ENCODE measurements around the gene TLCD3A.
A peak's percentile ranks its signal among the peaks of the same experiment; 100 is the strongest.

TLCD3A gene

GRCh38 chr17:726271-726919, 6.0 kb upstream of the TLCD3A start:
- Histone ChIP-seq H3K4ac (ENCODE audit: low read depth, low read length) (no peak overlapping the region), H2BK5ac (ENCODE audit: low read length) (no peak overlapping the region), H3K4me1 (ENCODE audit: control insufficient read depth, low read depth, low read length) (peaks cover 4% of the 10 kb centered on the region), H3K18ac (ENCODE audit: low read length) (no peak overlapping the region), H3K27ac (ENCODE audit: low read depth, low read length) (no peak overlapping the region), H2BK15ac (replicated peaks; ENCODE audit: low read depth) (no peak overlapping the region), H3K23ac (ENCODE audit: low read length) (no peak overlapping the region), H3K4me2 (ENCODE audit: low read length) (no peak overlapping the region), H3K4me3 (ENCODE audit: low read length) (no peak overlapping the region), H3K56ac (ENCODE audit: low read length) (no peak overlapping the region), H3K36me3 (ENCODE audit: control insufficient read depth, insufficient read depth, low read length) (no peaks in the 10 kb centered on the region), H4K8ac (ENCODE audit: low read depth, low read length) (no peak overlapping the region), H3K79me2 (ENCODE audit: control insufficient read depth, insufficient read depth, low read length) (no peaks in the 10 kb centered on the region), H3K9ac (ENCODE audit: low read length) (no peak overlapping the region), H2BK120ac (ENCODE audit: low read depth, low read length) (no peak overlapping the region), H4K5ac (ENCODE audit: low read length) (no peak overlapping the region), H2AK5ac (ENCODE audit: low read length) (no peak overlapping the region), H3K79me1 (ENCODE audit: low read length) (no peaks in the 10 kb centered on the region), H3K27me3 (ENCODE audit: insufficient read depth, low read length, poor library complexity) (no peaks in the 10 kb centered on the region)
- peak; percentile 57 for DNase-seq
- no CpG with 5 or more reads among the region's 20 CpGs for WGBS (ENCODE audit: extremely low coverage, insufficient coverage, low lambda C conversion rate)

DNA sequence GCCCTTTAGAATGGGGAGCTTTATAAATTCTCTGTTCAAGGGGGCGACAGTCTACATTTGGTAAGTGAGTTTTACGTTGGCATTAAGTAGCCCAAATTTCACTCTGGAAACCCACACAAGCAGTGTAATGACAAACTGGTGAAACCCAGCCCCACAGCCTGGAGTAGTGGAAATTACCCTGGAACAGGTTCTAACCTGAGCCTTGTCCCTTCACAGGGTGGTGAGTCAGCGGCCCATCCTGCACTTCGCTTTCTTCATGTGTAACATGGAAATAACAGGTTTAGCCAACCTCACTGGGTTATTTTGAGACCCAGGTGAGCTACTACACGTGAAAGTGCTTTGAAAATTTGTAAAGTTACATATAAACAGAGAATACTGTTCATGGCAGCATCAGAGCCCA, 3.5 kb upstream of the TLCD3A start:
- Histone ChIP-seq H3K4ac (ENCODE audit: low read depth, low read length) (no peak overlapping the region), H2BK5ac (ENCODE audit: low read length) (no peak overlapping the region), H2AK5ac (ENCODE audit: low read length) (no peak overlapping the region), H3K79me1 (ENCODE audit: low read length) (peaks cover 2% of the 10 kb centered on the region), H3K56ac (ENCODE audit: low read length) (no peak overlapping the region), H2BK120ac (ENCODE audit: low read depth, low read length) (no peak overlapping the region), H4K8ac (ENCODE audit: low read depth, low read length) (no peak overlapping the region), H2BK15ac (replicated peaks; ENCODE audit: low read depth) (no peak overlapping the region), H3K18ac (ENCODE audit: low read length) (no peak overlapping the region), H4K5ac (ENCODE audit: low read length) (no peak overlapping the region), H3K79me2 (ENCODE audit: control insufficient read depth, insufficient read depth, low read length) (peaks cover 3% of the 10 kb centered on the region), H3K4me3 (ENCODE audit: low read length) (no peak overlapping the region), H3K27me3 (ENCODE audit: insufficient read depth, low read length, poor library complexity) (no peaks in the 10 kb centered on the region), H3K27ac (ENCODE audit: low read depth, low read length) (no peak overlapping the region), H3K4me2 (ENCODE audit: low read length) (no peak overlapping the region), H3K4me1 (ENCODE audit: control insufficient read depth, low read depth, low read length) (peaks cover 7% of the 10 kb centered on the region), H3K9ac (ENCODE audit: low read length) (no peak overlapping the region), H3K36me3 (ENCODE audit: control insufficient read depth, insufficient read depth, low read length) (no peaks in the 10 kb centered on the region), H3K23ac (ENCODE audit: low read length) (no peak overlapping the region)
- DNase-seq: no peak
- WGBS (ENCODE audit: extremely low coverage, insufficient coverage, low lambda C conversion rate): no CpG with 5 or more reads among the region's 5 CpGs

GRCh38 chr17:731644-732066, 741 bp upstream of the TLCD3A start:
- peak overlapping the region; percentile 59 for H3K56ac ChIP-seq (ENCODE audit: low read length)
- H3K4ac ChIP-seq (ENCODE audit: low read depth, low read length): peak overlapping the region; percentile 93
- H3K4me1 ChIP-seq (ENCODE audit: control insufficient read depth, low read depth, low read length): peaks cover 4% of the 10 kb centered on the region
- no peak overlapping the region for H4K8ac ChIP-seq (ENCODE audit: low read depth, low read length)
- no peak overlapping the region for H2BK120ac ChIP-seq (ENCODE audit: low read depth, low read length)
- H2BK15ac ChIP-seq (replicated peaks; ENCODE audit: low read depth): no peak overlapping the region
- no peak overlapping the region for H2AK5ac ChIP-seq (ENCODE audit: low read length)
- peak; percentile 58 for DNase-seq
- peaks cover 4% of the 10 kb centered on the region for H3K79me1 ChIP-seq (ENCODE audit: low read length)
- H3K23ac ChIP-seq (ENCODE audit: low read length): no peak overlapping the region
- no CpG with 5 or more reads among the region's 26 CpGs for WGBS (ENCODE audit: extremely low coverage, insufficient coverage, low lambda C conversion rate)
- H3K18ac ChIP-seq (ENCODE audit: low read length): peak overlapping the region; percentile 91
- no peak overlapping the region for H2BK5ac ChIP-seq (ENCODE audit: low read length)
- no peaks in the 10 kb centered on the region for H3K27me3 ChIP-seq (ENCODE audit: insufficient read depth, low read length, poor library complexity)
- H3K79me2 ChIP-seq (ENCODE audit: control insufficient read depth, insufficient read depth, low read length): peaks cover 3% of the 10 kb centered on the region
- H3K4me2 ChIP-seq (ENCODE audit: low read length): peak overlapping the region; percentile 6
- peak overlapping the region; percentile 44 for H3K27ac ChIP-seq (ENCODE audit: low read depth, low read length)
- H3K36me3 ChIP-seq (ENCODE audit: control insufficient read depth, insufficient read depth, low read length): no peaks in the 10 kb centered on the region
- H3K4me3 ChIP-seq (ENCODE audit: low read length): peak overlapping the region; percentile 16
- H3K9ac ChIP-seq (ENCODE audit: low read length): peak overlapping the region; percentile 36
- no peak overlapping the region for H4K5ac ChIP-seq (ENCODE audit: low read length)

- Histone ChIP-seq H3K27me3 (ENCODE audit: insufficient read depth, low read length, poor library complexity) (no peaks in the 10 kb centered on the region), H3K18ac (ENCODE audit: low read length) (peak overlapping the region; percentile 91), H3K79me2 (ENCODE audit: control insufficient read depth, insufficient read depth, low read length) (peaks cover 3% of the 10 kb centered on the region), H3K56ac (ENCODE audit: low read length) (peak overlapping the region; percentile 82), H3K4me1 (ENCODE audit: control insufficient read depth, low read depth, low read length) (peaks cover 4% of the 10 kb centered on the region), H3K27ac (ENCODE audit: low read depth, low read length) (peak overlapping the region; percentile 61), H3K4ac (ENCODE audit: low read depth, low read length) (peak overlapping the region; percentile 93), H3K9ac (ENCODE audit: low read length) (peak overlapping the region; percentile 65), H2AK5ac (ENCODE audit: low read length) (no peak overlapping the region), H2BK120ac (ENCODE audit: low read depth, low read length) (peak overlapping the region; percentile 94), H3K4me3 (ENCODE audit: low read length) (peak overlapping the region; percentile 50), H4K8ac (ENCODE audit: low read depth, low read length) (peak overlapping the region; percentile 57), H2BK5ac (ENCODE audit: low read length) (no peak overlapping the region), H3K79me1 (ENCODE audit: low read length) (peaks cover 4% of the 10 kb centered on the region), H4K5ac (ENCODE audit: low read length) (no peak overlapping the region), H3K36me3 (ENCODE audit: control insufficient read depth, insufficient read depth, low read length) (peaks cover 1% of the 10 kb centered on the region), H3K23ac (ENCODE audit: low read length) (no peak overlapping the region), H2BK15ac (replicated peaks; ENCODE audit: low read depth) (no peak overlapping the region), H3K4me2 (ENCODE audit: low read length) (peak overlapping the region; percentile 67)
- WGBS (ENCODE audit: extremely low coverage, insufficient coverage, low lambda C conversion rate): no CpG with 5 or more reads among the region's 57 CpGs
- DNase-seq: peak; percentile 54
Measured at GRCh38 chr17:732902-733720, 715 bp downstream of the TLCD3A start.

- H3K18ac ChIP-seq (ENCODE audit: low read length): no peak overlapping the region
- no peak overlapping the region for H2AK5ac ChIP-seq (ENCODE audit: low read length)
- H3K4me1 ChIP-seq (ENCODE audit: control insufficient read depth, low read depth, low read length): peaks cover 4% of the 10 kb centered on the region
- H3K79me2 ChIP-seq (ENCODE audit: control insufficient read depth, insufficient read depth, low read length): peaks cover 3% of the 10 kb centered on the region
- no peak overlapping the region for H4K8ac ChIP-seq (ENCODE audit: low read depth, low read length)
- no peaks in the 10 kb centered on the region for H3K27me3 ChIP-seq (ENCODE audit: insufficient read depth, low read length, poor library complexity)
- no CpG with 5 or more reads among the region's 10 CpGs for WGBS (ENCODE audit: extremely low coverage, insufficient coverage, low lambda C conversion rate)
- H4K5ac ChIP-seq (ENCODE audit: low read length): no peak overlapping the region
- H2BK120ac ChIP-seq (ENCODE audit: low read depth, low read length): no peak overlapping the region
- no peak overlapping the region for H2BK15ac ChIP-seq (replicated peaks; ENCODE audit: low read depth)
- H3K23ac ChIP-seq (ENCODE audit: low read length): peak overlapping the region; percentile 85
- H2BK5ac ChIP-seq (ENCODE audit: low read length): no peak overlapping the region
- H3K27ac ChIP-seq (ENCODE audit: low read depth, low read length): no peak overlapping the region
- H3K4ac ChIP-seq (ENCODE audit: low read depth, low read length): no peak overlapping the region
- no peak overlapping the region for H3K4me3 ChIP-seq (ENCODE audit: low read length)
- peak overlapping the region; percentile 39 for H3K56ac ChIP-seq (ENCODE audit: low read length)
- peak overlapping the region; percentile 10 for H3K4me2 ChIP-seq (ENCODE audit: low read length)
- H3K36me3 ChIP-seq (ENCODE audit: control insufficient read depth, insufficient read depth, low read length): peaks cover 1% of the 10 kb centered on the region
- H3K79me1 ChIP-seq (ENCODE audit: low read length): peaks cover 4% of the 10 kb centered on the region
- DNase-seq: no peak
- peak overlapping the region; percentile 25 for H3K9ac ChIP-seq (ENCODE audit: low read length)
Measured at GRCh38 chr17:733743-734142, 1.3 kb downstream of the TLCD3A start.

Data from mesendoderm (in vitro differentiated cells).